IMR-90 (cell line): ENCODE results near the gene CTCF.

Experiments
- BHLHE40 ChIP-seq: fragments of 150-350 bp; IDR thresholded peaks from 2 replicates; pipeline ENCODE4 v1.6.1; 2016; ENCODE audit warnings: mild to moderate bottlenecking, low read depth, low read length
- CEBPB ChIP-seq: IDR thresholded peaks from 2 replicates; pipeline ENCODE4 v1.6.1; 2012; ENCODE audit warnings: low read depth, low read length, improper control_type of control experiment
- CHD1 ChIP-seq: IDR thresholded peaks from 2 replicates; pipeline ENCODE4 v1.6.1; 2012; ENCODE audit warnings: low read depth, low read length, improper control_type of control experiment
- CTCF ChIP-seq: conservative IDR thresholded peaks from 2 replicates; pipeline ENCODE4 v1.5.1; 2012; ENCODE audit warnings: mild to moderate bottlenecking, low read depth, low read length, improper control_type of control experiment
- FOS ChIP-seq: fragments of 150-350 bp; IDR thresholded peaks from 2 replicates; pipeline ENCODE4 v1.6.1; 2016; ENCODE audit warnings: low read depth, low read length
- MXI1 ChIP-seq: IDR thresholded peaks from 2 replicates; pipeline ENCODE4 v1.6.1; 2012; ENCODE audit warnings: low read depth, mild to moderate bottlenecking, low read length, moderate library complexity, borderline replicate concordance
- NFE2L2 ChIP-seq: fragments of 150-350 bp; IDR thresholded peaks from 2 replicates; pipeline ENCODE4 v1.6.1; 2016; ENCODE audit warnings: low read depth, mild to moderate bottlenecking, low read length
- POLR2A ChIP-seq: IDR thresholded peaks from 2 replicates; pipeline ENCODE4 v1.6.1; 2012; ENCODE audit warnings: mild to moderate bottlenecking, low read depth, low read length
- RAD21 ChIP-seq: IDR thresholded peaks from 2 replicates; pipeline ENCODE4 v1.6.1; 2012; ENCODE audit warnings: low read length, improper control_type of control experiment
- RCOR1 ChIP-seq: IDR thresholded peaks from 2 replicates; pipeline ENCODE4 v1.6.1; 2012; ENCODE audit warnings: mild to moderate bottlenecking, low read length, improper control_type of control experiment; ENCODE audit not compliant: insufficient replicate concordance
- RFX5 ChIP-seq: IDR thresholded peaks from 2 replicates; pipeline ENCODE4 v1.8.0; 2012; ENCODE audit warnings: low read depth, mild to moderate bottlenecking, low read length, moderate library complexity
- SMC3 ChIP-seq: fragments of 150-350 bp; IDR thresholded peaks from 2 replicates; pipeline ENCODE4 v1.6.1; 2016; ENCODE audit warnings: low read depth, mild to moderate bottlenecking, antibody characterized with exemption, low read length, moderate library complexity
- USF2 ChIP-seq: fragments of 150-350 bp; IDR thresholded peaks from 2 replicates; pipeline ENCODE4 v1.6.1; 2017; ENCODE audit warnings: mild to moderate bottlenecking, antibody characterized with exemption, low read length, low read depth

DNA sequence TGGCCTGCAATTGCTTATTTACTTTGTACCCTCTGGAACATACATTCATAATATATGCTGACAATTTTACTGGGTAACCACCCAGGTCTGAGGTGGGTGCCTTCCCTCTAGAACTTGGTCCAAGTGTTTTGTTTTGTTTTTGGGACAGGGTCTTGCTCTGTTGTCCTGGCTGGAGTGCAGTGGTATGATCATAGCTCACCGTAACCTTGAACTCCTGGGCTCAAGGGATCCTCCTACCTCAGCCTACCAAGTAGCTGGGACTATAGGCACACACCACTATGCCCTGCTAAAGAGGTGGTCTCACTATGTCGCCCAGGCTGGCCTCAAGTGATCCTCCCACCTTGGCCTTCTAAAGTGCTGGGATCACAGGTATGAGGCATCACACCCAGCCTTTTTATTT is 11.2 kb upstream of the CTCF start:
- TF ChIP-seq CHD1 (no peak), CTCF (no peak), MXI1 (no peak), FOS (no peak), BHLHE40 (no peak), POLR2A (no peak), SMC3 (no peak), USF2 (no peak), CEBPB (no peak), RCOR1 (no peak), RAD21 (no peak), NFE2L2 (no peak), RFX5 (no peak)
